Measurements from ENCODE around the gene KMT2E. TPM values are rescaled to one million over a fixed set of nuclear protein-coding genes. Genes with fewer than 3 reads are reported as not detected.
A peak's percentile ranks its signal among the peaks of the same experiment; 100 is the strongest.

Gene KMT2E
- total and polyA plus RNA-seq, 2 experiments from 2014 or later = 30.7 to 63.5 TPM

DNA sequence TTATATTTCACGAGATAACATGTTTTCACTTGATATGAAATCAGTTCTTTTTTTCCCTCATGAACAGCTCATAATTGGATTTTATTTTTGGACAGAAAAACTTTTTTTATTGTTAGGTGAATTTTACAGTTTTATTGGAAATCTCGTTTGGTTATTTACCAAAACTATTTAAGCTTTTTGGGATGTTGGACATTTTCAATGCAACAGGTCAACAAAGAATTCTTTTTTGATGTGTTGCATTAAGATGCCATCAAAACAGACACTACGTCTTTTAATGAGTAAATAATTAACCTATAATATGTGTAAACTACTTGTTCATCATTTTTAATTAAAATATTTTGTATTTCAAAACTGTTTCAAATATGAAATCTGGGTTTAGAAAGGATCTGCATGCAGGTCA, 5.3 kb downstream of the KMT2E start:
- Histone ChIP-seq H3K4me1 (ENCODE audit: insufficient read depth) (peaks cover 62% of the 10 kb centered on the region), H3K79me2 (ENCODE audit: insufficient read depth) (peaks cover 100% of the 10 kb centered on the region), H3K27me3 (replicated peaks; ENCODE audit: insufficient read depth) (no peaks in the 10 kb centered on the region), H3K4me3 (no peak overlapping the region), H3K9ac (no peak overlapping the region), H3K9me2 (ENCODE audit: insufficient read depth) (no peaks in the 10 kb centered on the region), H2AFZ (no peak overlapping the region), H3K27ac (no peak overlapping the region), H3K9me3 (ENCODE audit: low read depth) (no peaks in the 10 kb centered on the region), H3K36me3 (ENCODE audit: low read depth) (no peaks in the 10 kb centered on the region), H3K4me2 (ENCODE audit: unreplicated experiment) (peak overlapping the region; percentile 92), H4K20me1 (ENCODE audit: insufficient read depth) (peaks cover 31% of the 10 kb centered on the region), H3F3A (ENCODE audit: insufficient read depth) (peaks cover 28% of the 10 kb centered on the region)
- no peak for TF ChIP-seq EZH2 (IDR thresholded peaks at IDR 0.05; ENCODE audit: insufficient read depth, poor library complexity, severe bottlenecking)
- no peak for TF ChIP-seq EZH2phosphoT487 (IDR thresholded peaks at IDR 0.05; ENCODE audit: insufficient read depth, low read depth)
- no peak for DNase-seq
- in situ Hi-C loops (cut with MboI) = no loop called here
- WGBS, 2 experiments (ENCODE audit: low coverage in 1 of 2, low lambda C conversion rate in 2 of 2, missing lambda C conversion rate in 2 of 2) = 56 to 61% methylated on average over 3 of the region's 3 CpGs

DNA sequence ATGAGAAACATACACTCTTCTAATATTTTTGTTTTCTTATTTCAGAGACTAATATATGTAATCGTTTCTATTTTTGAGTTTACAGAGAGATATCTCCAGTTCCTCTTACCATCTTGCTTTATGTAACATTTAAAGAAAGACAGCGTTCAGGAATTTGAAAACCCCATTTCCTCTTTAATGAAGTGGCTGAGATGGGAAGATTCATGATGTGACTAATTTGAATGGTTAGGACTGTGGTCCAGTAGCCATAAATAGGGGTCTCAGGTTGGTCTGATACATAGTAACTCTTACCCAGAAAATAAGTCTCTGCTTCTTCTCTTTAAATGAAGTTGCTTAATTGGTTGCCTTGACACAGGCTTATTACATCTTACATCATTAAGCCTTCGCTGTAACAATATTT, 6.9 kb downstream of the KMT2E start:
- Histone ChIP-seq H3K9ac (0 out of 2 replicates have a peak overlapping the region, but pooled peaks have one; percentile 3), H3K36me3 (ENCODE audit: low read depth) (no peaks in the 10 kb centered on the region), H3K9me3 (ENCODE audit: low read depth) (no peaks in the 10 kb centered on the region), H3K27ac (0 out of 2 replicates have a peak overlapping the region, but pooled peaks have one; percentile 16), H3K4me3 (peak overlapping the region; percentile 7; the same call in 1 of the 2 replicates), H3K4me1 (ENCODE audit: insufficient read depth) (peaks cover 78% of the 10 kb centered on the region), H3K27me3 (replicated peaks; ENCODE audit: insufficient read depth) (no peaks in the 10 kb centered on the region), H3F3A (ENCODE audit: insufficient read depth) (peaks cover 18% of the 10 kb centered on the region), H2AFZ (no peak overlapping the region), H4K20me1 (ENCODE audit: insufficient read depth) (peaks cover 46% of the 10 kb centered on the region), H3K4me2 (ENCODE audit: unreplicated experiment) (peak overlapping the region; percentile 15), H3K79me2 (ENCODE audit: insufficient read depth) (peaks cover 100% of the 10 kb centered on the region), H3K9me2 (ENCODE audit: insufficient read depth) (no peaks in the 10 kb centered on the region)
- in situ Hi-C loops (cut with MboI) = no loop called here
- DNase-seq = no peak
- TF ChIP-seq EZH2phosphoT487 (IDR thresholded peaks at IDR 0.05; ENCODE audit: insufficient read depth, low read depth) (no peak), EZH2 (IDR thresholded peaks at IDR 0.05; ENCODE audit: insufficient read depth, poor library complexity, severe bottlenecking) (no peak)
- WGBS, 2 experiments (ENCODE audit: low coverage in 1 of 2, low lambda C conversion rate in 2 of 2, missing lambda C conversion rate in 2 of 2) = 24 to 33% methylated on average over 3 of the region's 3 CpGs

- TF ChIP-seq EZH2phosphoT487 (IDR thresholded peaks at IDR 0.05; ENCODE audit: insufficient read depth, low read depth) = no peak
- no peak for TF ChIP-seq EZH2 (IDR thresholded peaks at IDR 0.05; ENCODE audit: insufficient read depth, poor library complexity, severe bottlenecking)
- Histone ChIP-seq H3K36me3 (ENCODE audit: low read depth) (no peaks in the 10 kb centered on the region), H3K9me3 (ENCODE audit: low read depth) (no peaks in the 10 kb centered on the region), H2AFZ (no peak overlapping the region), H3K4me3 (peak overlapping the region; percentile 7; the same call in 1 of the 2 replicates), H3K4me2 (ENCODE audit: unreplicated experiment) (peak overlapping the region; percentile 15), H3K9ac (0 out of 2 replicates have a peak overlapping the region, but pooled peaks have one; percentile 3), H3K79me2 (ENCODE audit: insufficient read depth) (peaks cover 100% of the 10 kb centered on the region), H3K27ac (0 out of 2 replicates have a peak overlapping the region, but pooled peaks have one; percentile 16), H3K4me1 (ENCODE audit: insufficient read depth) (peaks cover 82% of the 10 kb centered on the region), H4K20me1 (ENCODE audit: insufficient read depth) (peaks cover 49% of the 10 kb centered on the region), H3K27me3 (replicated peaks; ENCODE audit: insufficient read depth) (no peaks in the 10 kb centered on the region), H3F3A (ENCODE audit: insufficient read depth) (peaks cover 14% of the 10 kb centered on the region), H3K9me2 (ENCODE audit: insufficient read depth) (no peaks in the 10 kb centered on the region)
- in situ Hi-C loops (cut with MboI) = no loop called here
- DNase-seq = no peak
- WGBS, 2 experiments (ENCODE audit: low coverage in 1 of 2, low lambda C conversion rate in 2 of 2, missing lambda C conversion rate in 2 of 2) = 67 to 68% methylated on average over 3 of the region's 3 CpGs
Observed at GRCh38 chr7:105021352-105021751, 7.3 kb downstream of the KMT2E start.

DNA sequence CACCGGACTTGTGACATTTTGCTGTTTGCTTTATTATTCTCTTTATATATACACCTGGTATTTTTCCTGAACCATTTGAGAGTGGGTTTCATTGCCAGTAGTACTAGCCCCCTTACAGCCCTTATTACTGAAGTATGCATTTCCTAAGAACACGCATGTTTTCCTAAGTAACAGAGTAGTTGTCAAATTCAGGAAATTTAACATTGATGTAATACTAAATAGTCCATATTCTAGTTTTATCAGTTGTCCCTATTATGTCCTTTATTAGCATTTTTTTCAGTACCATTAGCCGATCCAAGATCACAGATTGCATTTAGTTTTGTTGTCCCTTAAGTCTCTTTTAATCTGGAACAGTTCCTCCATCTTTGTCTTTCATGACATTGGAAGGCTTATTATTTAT, 8.0 kb downstream of the KMT2E start:
- no peak for DNase-seq
- in situ Hi-C loops (cut with MboI) = no loop called here
- Histone ChIP-seq H3K4me3 (no peak overlapping the region), H3K36me3 (ENCODE audit: low read depth) (no peaks in the 10 kb centered on the region), H3K4me1 (ENCODE audit: insufficient read depth) (peaks cover 81% of the 10 kb centered on the region), H3K4me2 (ENCODE audit: unreplicated experiment) (peak overlapping the region; percentile 1), H3K9ac (no peak overlapping the region), H3K79me2 (ENCODE audit: insufficient read depth) (peaks cover 100% of the 10 kb centered on the region), H3K27ac (no peak overlapping the region), H3F3A (ENCODE audit: insufficient read depth) (peaks cover 10% of the 10 kb centered on the region), H3K27me3 (replicated peaks; ENCODE audit: insufficient read depth) (no peaks in the 10 kb centered on the region), H3K9me3 (ENCODE audit: low read depth) (no peaks in the 10 kb centered on the region), H4K20me1 (ENCODE audit: insufficient read depth) (peaks cover 51% of the 10 kb centered on the region), H3K9me2 (ENCODE audit: insufficient read depth) (no peaks in the 10 kb centered on the region), H2AFZ (no peak overlapping the region)
- TF ChIP-seq EZH2phosphoT487 (IDR thresholded peaks at IDR 0.05; ENCODE audit: insufficient read depth, low read depth) (no peak), EZH2 (IDR thresholded peaks at IDR 0.05; ENCODE audit: insufficient read depth, poor library complexity, severe bottlenecking) (no peak)
- WGBS, 2 experiments (ENCODE audit: low coverage in 1 of 2, low lambda C conversion rate in 2 of 2, missing lambda C conversion rate in 2 of 2) = 84 to 86% methylated on average over 3 of the region's 3 CpGs

All from GM23248 (cell line).